Upper lobe of left lung (tissue), 4 donors: ENCODE measurements around the gene COG7.

Source experiments
- EP300 ChIP-seq, 4 donors: sonication (generic); formaldehyde crosslinking; IDR thresholded peaks; one replicate each; pipeline ENCODE4 v1.5.1; 2017; ENCODE audit warnings: antibody characterized with exemption in 4 of 4, control low read depth in 2 of 4
- POLR2A ChIP-seq, 4 donors: fragments of 450-650 bp; IDR thresholded peaks; one replicate each; pipeline ENCODE4 v1.5.1; 2016 to 2017; ENCODE audit warnings: antibody characterized with exemption in 4 of 4, mild to moderate bottlenecking in 2 of 4

DNA sequence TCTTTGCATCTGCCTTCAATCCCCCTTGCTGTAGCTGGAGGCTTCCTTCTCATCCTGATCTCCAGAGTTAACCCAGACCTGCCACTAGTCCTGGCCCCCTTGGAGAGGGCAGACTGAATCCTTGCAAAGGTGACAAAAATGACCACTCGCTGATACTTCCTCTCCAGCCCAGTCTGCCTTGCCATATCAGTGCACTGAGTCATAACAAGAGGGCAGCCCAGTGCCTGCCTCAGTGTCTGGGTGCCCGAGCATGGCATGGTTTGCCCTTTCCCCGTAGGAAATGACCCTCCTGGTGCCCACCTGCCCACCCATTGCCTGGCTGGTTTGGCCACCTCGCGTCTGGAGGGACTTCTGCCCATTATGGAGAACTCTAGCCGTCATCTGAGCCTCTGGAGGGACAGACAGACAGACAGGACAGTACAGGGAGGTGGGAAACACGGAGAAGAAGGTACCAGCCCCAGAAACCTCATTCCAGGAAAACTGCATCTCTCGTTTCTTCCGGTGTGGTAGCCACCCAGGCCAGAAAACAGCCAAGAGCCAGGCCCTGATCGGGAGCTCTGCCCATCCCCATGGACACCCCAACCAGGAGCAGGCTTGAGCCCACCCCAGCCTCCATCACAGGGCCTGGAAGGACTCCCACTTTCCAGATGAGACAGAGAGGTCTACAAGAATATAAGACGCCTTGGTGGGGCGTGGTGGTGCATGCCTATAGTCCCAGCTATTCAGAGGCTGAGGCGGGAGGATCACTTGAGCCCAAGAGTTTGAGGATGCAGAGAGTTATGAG is 79.4 kb downstream of the COG7 start:
- TF ChIP-seq EP300 (IDR thresholded peaks at IDR 0.05) (no peak), POLR2A (IDR thresholded peaks at IDR 0.05) (no peak)
